NCI-H526 treated with DMSO at 0.1 percent for 48 hours (cell line): ENCODE measurements around the gene IKZF1.
"Not testable (repeated sequence)": the region's sequence is repeated elsewhere in the genome, so short reads cannot be mapped to it uniquely, and the experiment has no call there.

Experiments used
- DNase-seq: peaks from one replicate; lab custom pipeline; 2025; lab: John Stamatoyannopoulos, UW

The IKZF1 gene

DNA sequence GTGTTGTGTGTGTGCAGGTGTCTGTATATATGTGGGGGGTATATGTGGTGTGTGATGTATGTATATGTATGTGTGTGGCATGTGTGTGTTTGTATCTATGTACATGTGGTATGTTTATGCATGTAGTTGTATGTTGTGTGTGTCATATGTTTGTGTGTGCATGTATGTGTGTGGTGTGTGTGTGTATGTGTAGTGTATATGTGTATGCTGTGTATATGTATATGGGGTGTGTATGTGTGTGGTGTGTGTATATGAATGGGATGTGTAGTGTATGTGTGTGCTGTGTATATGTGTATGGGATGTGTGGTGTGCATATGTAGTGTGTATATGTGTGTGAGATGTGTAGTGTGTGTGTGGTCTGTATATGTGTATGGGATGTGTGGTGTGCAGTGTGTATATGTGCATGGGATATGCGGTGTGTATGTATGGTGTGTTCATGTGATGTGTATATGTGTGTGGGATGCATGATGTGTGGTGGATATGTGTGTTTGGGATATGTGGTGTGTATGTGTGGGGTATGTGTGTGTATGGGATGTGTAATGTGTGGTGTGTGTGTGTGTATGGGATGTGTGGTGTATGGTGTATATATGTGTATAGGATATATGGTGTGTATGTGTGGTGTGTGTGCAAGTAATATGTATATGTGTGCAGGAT lies 30.0 kb downstream of the IKZF1 start:
- no peak for DNase-seq

DNA sequence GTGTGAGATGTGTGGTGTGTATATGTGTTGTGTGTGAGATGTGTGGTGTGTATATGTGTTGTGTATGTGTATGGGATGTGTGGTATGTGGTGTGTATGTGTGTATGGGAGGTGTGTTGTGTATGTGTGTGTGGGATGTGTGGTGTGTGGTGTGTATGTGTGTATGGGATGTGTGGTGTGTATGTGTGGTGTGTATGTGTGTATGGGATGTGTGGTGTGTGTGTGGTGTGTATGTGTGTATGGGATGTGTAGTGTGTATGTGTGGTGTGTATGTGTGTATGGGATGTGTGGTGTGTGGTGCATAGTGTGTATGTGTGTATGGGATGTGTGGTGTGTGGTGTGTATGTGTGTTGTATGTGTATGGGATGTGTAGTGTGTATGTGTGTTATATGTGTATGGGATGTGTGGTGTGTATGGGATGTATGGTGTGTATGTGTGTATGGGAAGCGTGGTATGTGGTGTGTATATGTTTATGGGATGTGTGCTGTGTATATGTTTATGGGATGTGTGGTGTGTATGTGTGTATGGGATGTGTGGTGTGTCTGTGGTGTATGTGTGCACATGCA lies 30.8 kb downstream of the IKZF1 start:
- no peak for DNase-seq

DNA sequence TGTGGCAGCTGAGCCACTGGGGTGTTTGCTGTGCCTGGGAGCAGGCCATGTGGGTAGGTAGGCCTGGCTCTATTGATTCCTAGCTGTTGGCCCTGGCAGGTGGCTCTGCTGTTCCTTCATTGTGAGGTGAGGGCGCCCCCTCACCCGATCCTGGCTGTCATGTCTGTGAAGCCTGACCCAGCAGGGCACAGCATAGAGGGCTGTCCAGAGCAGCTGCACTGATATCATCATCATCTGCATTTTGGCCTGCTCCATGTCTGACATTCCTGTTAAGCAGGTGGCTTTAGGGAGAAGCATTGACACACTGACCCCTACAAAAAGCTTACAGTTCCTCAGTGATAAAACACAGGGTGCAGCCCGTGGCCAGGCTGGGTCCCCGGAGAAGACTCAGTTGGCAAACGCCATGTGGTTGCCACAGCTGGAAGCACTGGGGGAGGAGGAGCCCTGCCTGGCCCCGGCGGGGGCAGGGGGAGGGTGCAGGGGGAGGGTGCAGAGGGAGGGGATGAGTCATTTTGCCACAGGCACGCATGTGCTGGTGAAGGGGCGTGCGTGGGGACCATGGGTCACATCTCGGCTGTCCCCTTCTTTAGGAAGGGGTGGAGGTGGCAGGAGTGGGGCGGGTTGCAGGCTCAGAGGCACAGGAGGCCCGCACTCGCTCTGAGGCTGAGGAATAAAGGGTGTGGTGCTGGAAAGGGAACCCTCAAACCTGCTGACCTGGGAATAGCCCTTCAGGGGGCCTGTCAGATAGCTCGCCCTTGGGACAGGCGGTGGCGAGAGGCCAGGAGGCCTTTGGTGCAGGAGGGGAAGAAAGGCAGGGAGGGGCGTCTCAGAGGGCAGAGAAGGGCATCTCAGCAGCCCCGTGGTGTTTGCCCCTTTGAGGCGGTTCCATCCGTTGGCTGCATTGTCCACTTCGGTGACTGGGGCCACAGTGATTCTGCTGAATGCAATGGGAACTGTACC lies 31.6 kb downstream of the IKZF1 start:
- no peak for DNase-seq

DNA sequence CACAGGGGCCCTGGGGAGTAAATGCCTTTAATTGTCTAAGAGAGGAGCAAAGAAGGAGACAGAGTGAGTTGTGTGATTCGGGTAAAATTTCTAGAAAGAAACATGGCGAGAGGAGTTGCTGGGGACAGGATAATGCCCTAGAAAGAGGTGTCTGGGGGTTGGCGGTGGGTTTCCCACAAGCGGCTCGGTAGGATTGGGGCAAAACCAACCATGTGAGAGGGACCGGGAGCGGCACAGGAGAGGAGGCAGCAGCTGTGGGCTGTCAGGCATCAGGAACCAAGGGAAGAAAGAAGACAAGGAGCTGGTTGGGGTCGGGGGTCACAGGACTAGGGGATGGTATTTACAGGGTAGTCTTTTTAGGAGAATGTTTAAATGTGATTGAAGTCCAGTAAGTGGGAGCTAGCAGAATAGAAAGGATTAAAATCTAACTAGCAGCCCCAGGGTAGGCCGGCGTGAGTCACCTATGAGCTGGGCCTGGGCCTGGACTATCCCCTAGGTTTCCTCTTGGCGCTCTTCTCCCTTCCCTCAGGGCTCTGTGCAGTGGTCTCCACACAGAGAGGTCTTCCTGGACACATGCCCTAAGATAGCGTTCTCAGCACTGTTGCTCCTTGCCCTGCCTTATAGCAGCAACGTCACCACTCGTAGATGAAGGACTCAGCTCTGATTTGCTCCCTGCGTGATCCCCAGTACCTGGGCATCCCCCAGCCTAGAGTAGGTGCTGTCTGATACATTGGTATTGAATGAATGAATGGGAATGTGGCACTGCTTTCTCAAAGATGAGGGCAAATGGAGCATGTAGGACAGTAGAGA lies 32.6 kb downstream of the IKZF1 start:
- DNase-seq, result no peak

DNA sequence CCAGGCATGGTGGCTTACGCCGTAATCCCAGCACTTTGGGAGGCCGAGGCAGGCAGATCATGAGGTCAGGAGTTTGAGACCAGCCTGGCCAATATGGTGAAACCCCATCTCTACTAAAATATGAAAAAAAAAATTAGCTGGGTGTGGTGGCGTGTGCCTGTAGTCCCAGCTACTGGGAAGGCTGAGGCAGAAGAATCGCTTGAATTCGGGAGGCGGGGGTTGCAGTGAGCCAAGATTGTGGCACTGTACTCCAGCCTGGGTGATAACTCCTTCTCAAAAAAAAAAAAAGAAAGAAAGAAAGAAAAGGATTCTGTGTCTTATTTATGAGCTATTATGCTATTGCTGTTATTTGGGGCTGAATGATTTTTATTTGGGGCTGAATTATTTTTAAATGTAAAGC lies 35.0 kb downstream of the IKZF1 start:
- DNase-seq, result not testable (repeated sequence)

DNA sequence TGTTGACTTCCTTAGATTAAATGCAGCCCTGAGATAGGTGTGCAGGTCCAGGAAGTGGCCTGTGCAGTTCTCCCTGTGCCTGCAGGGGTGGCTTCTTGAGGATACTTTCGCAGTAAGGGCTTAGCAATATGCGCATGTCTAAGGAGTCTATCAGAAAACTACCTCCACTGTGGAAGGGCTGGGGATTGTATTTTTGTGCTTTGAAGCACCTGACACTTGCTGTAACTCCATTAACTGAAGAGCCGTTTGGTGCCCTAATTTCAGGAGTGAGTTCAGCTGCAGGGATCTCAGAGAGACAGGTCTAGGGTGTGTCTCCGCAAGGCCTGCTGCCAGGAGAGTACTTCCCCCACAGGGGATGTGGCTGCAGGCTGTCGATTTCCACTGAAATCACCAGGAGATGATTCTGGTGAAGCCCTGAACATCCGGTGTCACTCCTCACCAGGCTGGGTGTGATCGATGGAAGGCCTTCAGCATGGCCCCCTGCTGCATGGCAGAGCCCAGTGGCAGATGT lies 35.5 kb downstream of the IKZF1 start:
- DNase-seq, result no peak

DNA sequence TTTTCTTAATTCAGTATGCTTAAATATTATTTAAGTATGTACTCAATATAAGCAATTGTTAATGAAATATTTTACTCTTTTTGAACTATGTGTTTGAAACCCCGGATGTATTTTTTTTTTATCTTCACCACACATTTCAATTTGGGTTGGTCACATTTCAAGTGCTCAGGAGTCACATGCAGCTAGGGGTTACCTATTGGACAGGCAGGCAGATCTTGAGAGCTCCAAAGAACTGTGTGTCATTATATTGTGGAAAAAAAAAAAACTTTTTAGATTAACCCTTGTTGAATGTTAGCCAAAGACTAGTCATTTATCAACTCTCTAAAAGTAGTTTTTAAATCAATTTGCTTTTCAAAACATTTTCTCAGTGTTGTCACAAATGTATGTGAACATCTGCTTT lies 37.2 kb downstream of the IKZF1 start:
- DNase-seq, result no peak

DNA sequence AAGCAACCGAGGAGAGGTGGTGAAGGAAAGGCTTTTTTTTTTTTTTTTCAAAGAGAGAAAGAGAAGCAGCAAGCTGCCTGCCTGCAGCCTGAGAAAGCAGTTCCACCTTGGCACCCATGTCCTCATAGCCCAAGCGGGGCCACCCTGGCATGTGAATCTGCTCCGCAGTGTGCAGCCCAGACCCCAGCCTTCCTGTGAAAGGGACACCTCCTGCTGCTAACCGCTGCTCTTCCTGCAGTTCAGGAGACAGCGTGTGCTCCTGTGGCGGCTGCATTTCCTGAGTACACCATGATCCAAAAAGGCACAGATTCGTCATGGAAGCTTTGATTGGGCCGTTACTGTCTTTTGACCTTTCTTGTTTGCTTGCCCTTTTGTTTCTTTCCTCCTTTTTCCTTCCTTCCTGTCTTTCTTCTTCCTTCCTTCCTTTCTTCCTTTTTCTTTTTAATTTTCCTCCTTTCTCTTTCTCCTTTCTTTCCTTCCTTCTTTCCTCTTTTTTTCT lies 38.1 kb downstream of the IKZF1 start:
- no peak for DNase-seq

DNA sequence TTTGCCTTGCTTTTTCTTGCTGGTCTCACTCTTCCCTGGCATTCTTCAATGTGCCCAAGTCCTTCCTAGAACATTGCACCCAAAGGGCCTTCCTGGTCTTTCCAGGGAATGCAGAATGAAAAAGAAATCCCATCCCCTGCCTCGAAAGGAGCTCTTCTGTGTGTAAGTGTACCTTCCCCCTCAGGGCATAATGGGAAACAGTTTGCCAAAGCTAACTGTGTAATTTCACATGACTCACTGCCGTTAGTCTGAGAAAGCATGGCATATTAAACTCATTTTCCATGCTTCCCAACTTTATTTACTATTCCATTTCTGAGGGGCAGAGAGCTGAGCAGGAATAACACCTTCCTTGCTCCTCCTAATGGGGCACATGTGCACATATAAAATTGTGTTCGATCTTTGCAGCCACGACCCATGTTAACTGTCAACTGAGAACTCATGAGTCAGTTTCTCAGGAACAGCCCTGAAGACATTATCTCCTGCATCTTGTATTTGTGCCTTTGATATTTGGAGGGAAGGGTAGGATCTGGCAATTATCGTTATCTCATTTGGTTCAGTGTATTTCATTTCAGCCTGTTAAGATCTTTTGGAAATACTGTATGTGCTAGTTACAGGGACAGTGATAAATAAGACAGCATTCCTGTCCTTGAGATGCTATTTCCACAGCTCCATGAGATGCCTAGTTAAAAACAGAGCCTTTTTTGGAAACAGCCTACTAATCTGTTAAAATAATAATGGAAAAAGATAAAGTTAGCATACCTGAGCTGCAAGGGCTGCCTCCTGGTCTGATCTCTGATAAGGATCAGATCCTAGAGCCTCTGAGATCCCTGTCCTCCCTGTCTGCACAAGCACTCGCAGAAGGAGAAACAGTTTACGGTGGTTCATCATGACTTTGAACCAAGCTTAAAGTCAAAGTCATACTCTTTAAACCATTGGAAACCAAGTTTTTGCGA lies 42.3 kb downstream of the IKZF1 start:
- no peak for DNase-seq

DNA sequence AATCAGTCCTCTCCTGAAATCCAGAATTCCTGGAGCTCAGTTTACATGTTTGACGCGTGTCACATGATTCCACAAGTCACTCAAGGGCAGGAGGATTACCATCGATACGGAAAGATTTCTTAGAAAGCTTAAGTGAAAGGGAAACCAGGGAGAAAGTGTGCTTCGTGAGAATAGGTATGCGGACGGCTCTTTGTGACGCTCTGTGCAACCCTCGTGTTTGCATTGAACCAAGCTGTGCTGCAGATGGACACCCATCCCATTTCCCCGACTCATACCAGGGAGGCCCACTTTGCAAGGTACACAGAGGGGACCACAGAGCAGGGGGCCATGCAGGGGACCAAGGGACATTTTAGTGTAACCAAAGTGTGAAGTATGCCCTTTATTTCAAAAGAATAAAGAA lies 43.2 kb downstream of the IKZF1 start:
- no peak for DNase-seq

DNA sequence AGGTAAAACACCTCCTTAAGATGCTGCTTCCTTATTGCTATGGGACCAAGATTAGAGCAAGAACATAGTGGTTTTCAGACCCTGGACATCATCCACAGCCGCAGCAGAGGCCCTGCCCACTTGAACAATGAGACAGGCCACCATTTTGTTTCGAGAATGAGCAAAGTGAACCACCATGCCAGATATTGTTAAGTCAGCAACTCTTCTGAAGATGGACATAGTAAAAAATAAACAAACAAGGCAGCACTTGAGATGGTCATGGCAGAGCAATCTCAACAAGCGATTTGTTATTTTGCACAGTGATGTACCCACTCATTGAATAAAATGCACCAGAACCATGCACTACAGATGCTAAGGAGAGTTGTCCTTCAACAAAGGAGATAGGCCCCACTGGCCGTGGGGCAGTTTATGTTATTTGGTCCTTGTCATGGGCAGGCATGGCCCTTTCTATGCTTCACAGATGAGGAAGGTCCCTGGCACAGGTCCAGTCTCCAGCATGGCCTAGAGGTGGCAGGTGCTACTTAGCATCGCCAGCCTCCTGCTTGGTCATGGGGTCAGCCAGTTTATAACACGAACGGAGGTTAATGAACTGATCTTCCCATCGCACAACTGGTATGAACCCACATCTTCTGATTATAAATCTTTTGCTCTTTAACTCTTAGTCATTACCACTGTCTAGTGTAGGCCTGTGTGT lies 44.1 kb downstream of the IKZF1 start:
- no peak for DNase-seq

DNA sequence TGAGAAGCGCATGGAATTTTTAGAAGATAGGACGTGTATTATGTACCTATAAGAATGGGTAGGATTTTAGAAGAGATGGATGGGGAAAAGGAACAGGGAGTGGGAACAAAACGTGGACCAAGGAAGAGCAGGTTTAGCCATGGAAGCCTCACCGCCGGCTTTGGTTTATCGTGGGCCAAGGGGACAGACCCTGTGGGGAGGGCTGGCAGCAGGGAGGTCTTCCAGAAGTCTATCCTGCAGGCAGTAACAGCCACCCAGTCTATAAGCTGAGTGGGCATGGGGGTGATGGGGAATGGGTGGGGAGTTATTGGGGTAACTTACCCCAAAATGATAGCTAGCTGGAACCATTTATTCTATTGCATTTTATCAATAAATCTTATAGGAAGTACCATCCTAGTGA lies 44.9 kb downstream of the IKZF1 start:
- no peak for DNase-seq

DNA sequence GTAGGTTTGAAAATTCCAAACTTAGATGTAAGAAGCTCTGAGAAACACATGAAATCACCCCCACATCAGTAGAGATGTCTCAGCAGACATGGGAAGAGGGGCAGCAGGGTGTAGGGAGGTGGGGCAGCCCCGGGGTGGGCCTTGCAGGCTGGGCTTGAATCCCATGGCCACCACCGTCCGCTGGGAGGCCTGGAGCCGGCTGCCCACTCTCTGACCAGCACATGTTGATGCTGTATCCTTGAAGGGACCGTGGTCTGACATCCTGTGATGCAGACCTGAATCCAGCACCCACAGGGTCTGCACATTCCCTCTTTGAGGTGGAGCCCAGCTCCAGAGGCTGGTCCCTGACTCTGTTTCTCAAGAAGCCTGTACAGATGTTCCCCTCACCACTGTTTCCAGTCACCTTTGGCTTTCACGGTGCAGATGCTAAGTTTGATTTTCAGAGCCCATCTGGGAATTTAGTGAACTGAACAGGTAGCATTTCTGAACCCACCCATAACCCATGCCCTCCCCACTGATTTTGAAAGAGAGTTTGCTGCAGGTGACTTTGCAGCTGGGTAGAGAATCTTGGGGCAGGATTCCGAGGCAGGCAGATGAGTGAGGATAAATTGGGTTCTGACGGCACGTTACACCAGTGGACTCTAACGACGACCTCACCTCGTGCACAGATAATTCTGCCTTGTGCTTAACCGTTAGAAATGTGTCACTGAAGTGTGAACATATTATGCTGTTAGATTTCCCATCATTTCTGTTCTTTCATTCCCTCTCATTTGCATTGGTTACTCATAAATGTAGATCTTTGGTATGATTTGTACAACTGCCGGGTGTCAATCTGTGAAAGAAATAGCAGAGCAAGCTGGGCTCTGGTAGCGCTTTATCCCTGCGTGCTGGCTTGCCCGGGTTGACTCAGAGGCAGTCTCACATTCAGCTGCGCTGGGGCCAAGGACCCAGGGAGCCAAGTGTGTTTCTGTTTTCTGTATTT lies 45.7 kb downstream of the IKZF1 start:
- DNase-seq, result no peak

DNA sequence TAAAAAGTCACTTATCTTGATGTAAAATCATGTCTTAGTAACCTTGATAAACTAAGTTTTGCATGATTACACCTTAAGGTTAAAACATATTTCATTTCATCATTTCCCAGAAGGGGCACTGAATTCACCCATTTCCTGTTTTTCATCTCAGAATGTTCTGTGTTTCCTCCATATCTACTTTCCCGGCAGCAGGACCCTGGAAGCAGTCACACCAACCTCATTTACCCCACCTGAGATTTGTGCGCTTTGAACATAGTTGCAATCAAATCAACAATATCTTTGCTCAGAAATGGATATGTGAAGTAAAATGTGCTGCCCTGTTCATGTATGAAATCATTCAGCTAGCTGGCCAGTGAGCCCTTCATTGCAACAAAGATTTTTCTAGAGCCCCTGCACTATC lies 46.8 kb downstream of the IKZF1 start:
- DNase-seq, result no peak

DNA sequence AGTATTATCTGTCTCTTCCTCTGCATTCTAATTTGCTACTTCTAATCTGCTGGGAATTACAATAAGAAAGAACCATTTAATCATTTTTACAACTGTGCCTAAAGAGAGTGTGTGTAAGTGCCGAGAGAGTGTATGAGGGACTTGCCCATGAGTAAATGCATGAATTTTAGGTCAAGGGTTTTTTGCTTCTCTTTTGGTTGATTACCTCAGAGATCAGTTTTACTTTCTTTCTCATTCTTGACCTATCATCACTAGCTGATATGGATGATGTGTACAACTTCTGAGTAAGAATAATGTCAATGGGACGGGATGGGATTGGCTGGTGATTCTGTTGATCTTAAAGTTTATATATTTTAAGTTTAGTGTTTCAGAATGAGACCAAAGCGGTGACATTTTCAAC lies 47.8 kb downstream of the IKZF1 start:
- no peak for DNase-seq

DNA sequence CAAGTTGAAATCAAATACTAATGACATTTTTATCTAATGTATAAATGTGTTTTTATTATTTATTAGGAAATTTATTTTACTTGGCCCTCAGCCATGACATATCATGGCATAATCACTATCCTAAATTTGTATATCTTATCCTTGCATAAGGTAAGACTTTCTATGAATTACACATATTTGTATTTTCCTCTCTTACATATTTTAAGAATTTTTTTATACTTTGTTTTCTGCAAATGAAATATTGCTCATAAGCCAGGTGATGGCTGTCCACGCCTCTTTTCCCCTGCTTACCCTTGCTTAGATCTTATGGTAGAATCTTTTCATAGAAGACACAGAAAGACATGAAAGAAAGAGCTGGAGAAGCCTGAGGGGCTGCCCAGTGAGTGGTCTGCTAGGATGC lies 48.2 kb downstream of the IKZF1 start:
- DNase-seq, result no peak

DNA sequence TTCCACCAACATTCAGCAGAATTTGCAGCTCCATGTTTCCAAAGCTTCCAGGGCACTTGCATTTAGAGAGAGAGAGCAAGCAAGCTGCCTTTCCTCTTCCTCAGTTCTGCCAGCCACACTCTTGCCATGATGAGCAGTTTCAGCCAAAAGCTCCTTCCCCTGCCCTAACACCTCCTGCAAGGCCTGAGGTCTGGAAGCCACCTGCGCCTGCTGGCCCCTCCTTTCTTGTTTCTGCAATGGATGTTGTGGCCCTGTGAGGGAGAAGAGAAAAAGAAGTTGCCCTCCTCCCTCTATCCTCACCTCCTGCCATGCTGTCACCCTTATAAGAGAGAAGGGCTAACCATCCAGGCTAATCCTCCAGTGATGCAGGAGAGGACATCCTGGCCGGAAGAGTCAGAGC lies 48.7 kb downstream of the IKZF1 start:
- DNase-seq, result no peak

DNA sequence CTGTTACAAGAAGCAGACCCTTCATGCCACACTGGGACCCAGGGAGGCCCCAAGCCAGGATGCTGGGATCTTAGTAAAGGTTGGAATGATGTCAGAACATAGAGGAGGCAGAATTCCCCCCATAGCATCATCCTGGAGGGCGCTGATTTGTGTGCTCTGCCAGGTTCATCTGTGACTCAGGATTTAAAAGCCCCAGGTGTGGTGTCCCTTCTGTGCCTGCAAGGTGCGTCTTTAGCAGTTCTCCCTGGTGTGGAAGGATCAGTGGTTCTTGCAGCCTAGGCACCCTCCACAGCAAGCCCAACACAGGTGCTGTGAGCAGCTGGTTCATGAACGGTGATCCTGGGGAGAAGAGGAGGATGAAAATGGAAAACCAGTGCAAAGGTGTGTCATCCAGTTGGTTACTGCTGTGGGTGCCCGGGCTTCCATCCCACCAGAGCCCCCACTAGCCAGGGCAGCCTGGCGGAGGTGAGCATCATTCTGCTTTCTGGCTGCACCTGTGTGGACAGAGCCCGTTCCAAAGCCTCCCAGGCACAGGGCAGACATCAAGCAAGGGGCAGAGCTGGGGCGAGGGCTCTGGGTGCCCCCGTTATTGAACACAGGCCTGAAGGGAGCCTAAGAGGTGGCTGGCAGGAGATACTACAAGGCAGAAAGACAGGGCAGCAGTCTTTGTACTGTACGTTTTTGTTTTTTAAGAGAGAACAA lies 49.5 kb downstream of the IKZF1 start:
- DNase-seq, result no peak
